GM19468 (cell line): ENCODE data around the gene SCYGR8.
A peak's percentile ranks its signal among the peaks of the same experiment; 100 is the strongest.

ENCODE experiments used
- ATAC-seq: cut with Tn5 transposase; IDR thresholded peaks from one replicate; pipeline ENCODE4 v1.9.1; 2021; ENCODE audit warnings: mild to moderate bottlenecking, moderate library complexity, moderate number of reproducible peaks; ENCODE audit not compliant: unreplicated experiment; ENCODE audit errors: extremely low read depth

Gene SCYGR8

DNA sequence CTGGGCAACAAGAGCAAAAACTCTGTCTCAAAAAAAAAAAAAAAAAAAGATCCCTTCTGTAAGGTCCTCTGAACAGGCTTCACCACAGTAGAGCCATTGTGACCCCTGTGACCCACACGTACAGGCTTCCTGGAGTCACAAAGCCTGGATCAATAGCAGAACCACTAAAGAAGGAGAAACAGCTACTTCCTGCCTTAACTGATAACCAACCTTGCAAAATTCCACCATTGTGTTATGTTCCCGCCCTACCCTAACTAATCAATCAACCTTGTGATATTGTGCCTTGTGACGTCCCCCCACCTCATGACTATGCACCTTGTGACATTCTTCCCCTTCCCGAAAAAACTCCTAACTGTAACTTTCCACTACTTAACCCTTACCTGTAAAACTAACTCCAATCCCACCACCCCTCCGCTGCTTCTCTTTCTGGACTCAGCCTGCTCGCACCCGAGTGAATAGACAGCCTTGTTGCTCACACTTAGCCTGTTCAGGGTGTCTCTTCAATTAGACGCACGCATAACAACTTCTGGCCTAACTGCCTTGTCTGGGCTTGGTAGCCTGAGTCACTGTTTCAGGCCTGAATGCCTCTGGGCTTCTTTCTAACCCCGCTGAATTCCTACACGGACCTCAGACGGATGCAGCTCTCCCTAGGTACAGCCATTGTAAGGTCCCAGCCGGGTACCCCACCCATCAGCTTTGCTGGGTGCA, 13.9 kb downstream of the SCYGR8 start:
- no peak for ATAC-seq

- ATAC-seq: no peak
Observed at GRCh38 chr2:227761740-227762476, 16.2 kb downstream of the SCYGR8 start.

DNA sequence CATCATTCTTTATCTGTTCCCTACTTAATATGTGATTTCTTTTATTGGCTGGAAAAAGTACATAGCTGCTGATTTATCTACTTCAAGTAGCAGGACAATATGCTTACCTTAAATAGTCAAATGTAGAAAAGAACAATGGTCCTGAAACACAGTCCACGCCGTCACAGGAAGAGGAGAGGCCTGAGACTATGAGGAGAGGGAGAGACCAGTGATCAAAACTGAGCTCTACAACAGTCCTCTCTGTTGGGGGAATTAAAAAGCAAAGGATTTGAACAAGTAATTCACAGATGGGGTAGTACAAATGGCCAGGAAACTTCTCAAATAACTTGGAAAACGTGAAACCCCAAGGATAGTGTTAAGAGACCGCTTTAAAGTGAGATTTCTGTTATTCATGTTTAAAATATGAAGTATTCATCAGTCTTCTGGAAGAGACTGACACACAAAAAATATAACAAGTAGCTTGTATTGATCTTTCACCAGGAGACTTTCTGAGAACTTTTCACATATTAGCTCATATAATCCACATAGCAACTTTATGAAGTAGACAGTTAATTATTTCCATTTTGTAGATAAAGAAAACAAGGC, 20.2 kb downstream of the SCYGR8 start:
- no peak for ATAC-seq

DNA sequence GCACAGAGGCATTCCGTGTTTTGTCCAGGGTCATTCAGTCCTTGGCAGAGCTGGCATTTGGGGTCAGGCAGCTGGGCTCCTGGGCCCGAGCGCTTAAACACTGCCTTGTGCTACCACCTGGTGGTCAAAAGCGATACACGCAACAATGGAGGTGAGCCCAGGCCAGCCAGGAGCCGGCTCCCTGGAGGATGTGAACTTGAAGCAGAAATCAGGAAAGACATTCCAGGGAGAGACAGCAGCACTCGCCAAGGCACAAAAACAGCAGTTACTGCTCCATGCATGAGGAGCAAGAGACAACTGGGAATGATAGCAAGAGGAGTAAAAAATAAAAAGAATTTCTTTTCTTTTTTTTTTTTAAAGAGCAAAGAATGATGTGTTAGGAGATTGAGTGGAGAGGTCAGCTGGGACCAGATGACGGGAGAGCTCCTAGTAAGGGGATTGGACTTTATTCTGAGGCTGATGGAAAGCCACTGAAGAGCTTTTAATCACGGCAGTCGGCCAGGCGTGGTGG, 20.7 kb downstream of the SCYGR8 start:
- peak; percentile 97 for ATAC-seq

DNA sequence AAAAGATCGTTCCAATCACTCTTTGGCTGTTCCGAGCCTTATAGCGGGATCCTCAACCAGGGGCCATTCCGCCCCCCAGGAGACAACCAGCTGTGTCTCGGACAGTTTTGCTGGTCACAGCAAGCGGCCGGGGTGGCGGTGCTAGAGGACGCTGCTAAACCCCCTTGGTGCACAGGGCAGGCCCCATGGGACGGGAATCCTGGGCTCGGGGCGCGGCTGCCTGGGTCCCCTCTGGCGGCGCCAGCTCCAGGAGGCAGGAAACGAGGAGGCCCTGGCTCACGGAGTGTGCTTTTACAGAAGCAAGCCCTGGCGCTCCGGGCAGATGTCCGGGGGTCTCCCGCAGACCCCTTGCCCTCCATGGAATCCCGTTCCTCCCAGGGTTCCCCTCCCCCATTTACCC, 22.1 kb downstream of the SCYGR8 start:
- ATAC-seq: no peak

GRCh38 chr2:227772197-227772661, 26.5 kb downstream of the SCYGR8 start:
- ATAC-seq: no peak

GRCh38 chr2:227772932-227773331, 27.2 kb downstream of the SCYGR8 start:
- no peak for ATAC-seq

DNA sequence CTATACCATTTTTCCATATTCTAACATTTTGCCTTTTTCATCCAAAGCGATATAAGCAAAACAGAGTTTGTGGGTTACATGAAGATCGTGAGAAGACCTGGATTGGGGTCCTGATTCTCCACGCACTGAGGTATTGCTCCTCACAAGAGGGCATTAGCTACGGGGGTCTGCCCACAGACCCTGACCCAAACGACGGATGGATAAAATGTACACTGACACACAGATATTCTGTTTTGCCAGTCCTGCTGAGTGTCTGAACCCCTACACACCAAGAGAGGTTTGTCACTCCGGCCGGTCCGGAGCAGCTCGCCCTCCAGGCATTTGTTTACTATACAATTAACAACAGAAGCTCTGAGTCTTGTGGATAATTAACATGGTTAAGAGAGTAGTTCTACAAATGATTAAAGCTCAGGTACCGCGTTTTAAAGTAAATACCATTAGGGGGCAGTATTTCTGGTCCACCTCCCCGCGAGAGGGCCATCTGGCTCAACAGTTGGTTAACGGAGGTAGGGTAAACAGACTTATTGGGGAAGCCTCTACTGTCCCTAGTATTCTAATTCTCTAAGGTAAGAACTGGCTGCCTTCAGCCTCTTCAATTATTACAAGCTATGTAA, 28.4 kb downstream of the SCYGR8 start:
- ATAC-seq: no peak

DNA sequence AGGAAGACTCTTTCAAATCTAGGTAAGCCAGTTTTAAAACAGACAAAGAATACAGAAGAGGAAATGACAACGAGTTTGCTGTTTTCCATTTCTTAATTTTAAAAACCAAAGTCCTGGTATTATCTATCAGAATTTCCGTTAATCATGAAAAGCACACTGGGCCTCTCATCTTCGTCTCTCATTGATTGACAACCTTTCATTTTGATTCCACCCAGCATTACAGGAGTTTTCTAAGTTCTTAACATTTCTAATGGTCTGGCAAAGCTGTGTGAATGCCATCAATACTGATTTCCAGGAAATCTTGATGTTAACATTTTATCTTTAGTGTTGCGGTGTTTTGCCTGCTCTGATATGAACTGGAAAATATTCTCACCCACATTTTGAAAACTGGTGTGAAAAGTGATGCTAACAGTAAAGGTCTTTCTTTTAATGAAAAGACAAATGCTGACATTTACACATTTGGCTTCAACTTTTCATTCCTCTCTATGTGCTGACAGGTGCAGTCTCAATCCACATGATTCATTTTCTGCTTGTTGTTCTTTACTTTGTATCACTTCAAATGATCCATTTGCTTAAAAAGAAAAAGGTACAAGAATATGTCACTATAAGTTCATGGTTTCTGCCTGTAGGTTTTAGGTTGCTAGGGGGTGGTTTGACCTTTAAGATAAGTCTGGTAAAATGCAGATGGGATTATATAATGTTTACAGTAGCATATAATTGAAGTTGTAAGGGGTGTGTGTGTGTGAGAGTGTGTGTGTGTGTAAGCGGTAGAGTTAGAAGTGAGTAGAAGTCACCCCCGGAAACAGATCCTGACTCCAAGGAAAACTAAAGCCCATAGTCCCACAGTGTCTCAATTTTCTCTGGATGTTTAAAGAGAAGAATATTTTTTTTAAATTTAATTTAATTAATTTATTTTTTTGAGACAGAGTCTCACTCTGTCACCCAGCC, 29.5 kb downstream of the SCYGR8 start:
- ATAC-seq: no peak

GRCh38 chr2:227780981-227781615, 35.4 kb downstream of the SCYGR8 start:
- ATAC-seq: no peak

DNA sequence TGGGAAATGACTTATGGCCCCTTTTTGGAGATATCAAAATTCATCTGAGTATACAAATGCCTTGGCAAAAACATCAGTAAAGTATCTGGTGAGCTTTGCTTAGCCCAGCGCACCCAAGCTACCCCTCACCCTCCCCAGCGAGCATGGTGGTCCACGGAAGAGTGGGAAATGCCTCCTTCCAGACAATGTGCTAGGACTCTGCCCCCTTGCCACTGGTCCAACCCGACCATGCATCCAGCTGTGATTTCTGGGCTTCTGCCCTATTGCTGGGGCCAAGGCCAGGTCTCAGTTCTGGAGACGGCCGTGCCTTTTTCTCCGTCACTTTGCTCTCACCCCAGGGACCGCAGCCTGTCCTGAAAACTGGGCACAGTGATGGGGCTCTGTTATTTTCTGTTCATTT, 36.1 kb downstream of the SCYGR8 start:
- ATAC-seq: no peak

GRCh38 chr2:227782804-227783203, 37.1 kb downstream of the SCYGR8 start:
- no peak for ATAC-seq

DNA sequence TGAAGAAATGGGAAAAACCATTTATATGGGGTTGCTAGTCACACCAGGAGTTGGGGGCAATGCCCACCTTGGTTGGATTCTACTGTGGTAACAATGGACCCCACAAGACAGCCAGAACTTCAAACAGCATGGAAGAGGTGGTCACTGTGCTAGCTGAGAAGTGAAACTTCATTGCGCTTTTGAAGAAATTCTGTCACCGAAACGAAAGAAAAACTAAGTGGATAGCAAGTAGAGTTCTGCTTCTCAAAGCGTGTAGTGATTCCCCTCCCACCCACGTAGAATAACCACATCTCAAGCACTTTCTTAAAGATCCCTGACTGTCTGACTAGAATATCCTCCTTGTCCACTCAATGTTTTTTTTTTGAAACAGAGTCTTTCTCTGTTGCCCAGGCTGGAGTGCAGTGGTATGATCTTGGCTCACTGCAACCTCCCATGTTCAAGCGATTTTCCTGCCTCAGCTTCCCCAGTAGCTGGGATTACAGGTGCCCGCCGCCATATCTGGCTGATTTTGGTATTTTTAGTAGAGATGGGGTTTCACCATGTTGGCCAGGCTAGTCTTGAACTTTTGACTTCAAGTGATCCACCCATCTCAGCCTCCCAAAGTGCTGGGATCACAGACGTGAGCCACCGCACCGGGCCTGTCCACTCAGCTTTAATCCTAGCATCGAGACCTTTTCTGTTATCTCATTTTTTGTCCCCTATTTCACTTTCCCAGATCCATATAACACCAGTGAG, 37.9 kb downstream of the SCYGR8 start:
- ATAC-seq: peak; percentile 95

GRCh38 chr2:227785293-227785692, 39.6 kb downstream of the SCYGR8 start:
- no peak for ATAC-seq

- ATAC-seq: no peak
Observed at GRCh38 chr2:227788561-227789018, 42.9 kb downstream of the SCYGR8 start.

DNA sequence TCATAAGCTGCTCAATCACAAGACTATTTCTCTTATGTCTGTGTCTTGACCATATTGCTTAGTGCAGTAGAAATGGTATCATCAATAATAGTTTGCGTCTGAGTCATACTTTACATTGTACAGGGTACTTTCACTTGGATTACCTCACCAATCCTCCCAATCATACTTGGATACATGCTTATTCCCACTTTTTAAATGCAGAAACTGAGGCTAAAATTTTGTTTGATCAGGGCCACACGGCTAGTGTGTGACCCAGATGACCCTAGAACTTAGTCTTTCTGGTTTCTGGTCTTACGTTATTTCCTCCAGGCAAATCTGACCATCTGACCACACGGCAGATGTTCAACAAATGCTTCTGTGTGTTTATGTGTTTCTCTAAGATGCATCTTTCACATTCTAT, 44.1 kb downstream of the SCYGR8 start:
- no peak for ATAC-seq

- ATAC-seq: no peak
Observed at GRCh38 chr2:227793148-227793712, 47.5 kb downstream of the SCYGR8 start.
